ENCODE data around the gene MLLT3. TPM values are rescaled to one million over a fixed set of nuclear protein-coding genes. Genes with fewer than 3 reads are reported as not detected.

Gene MLLT3
- total and polyA plus RNA-seq, 2 donors (not counting 1 experiment from before 2014, with no cell fraction given) = 37.3 to 43.8 TPM

DNA sequence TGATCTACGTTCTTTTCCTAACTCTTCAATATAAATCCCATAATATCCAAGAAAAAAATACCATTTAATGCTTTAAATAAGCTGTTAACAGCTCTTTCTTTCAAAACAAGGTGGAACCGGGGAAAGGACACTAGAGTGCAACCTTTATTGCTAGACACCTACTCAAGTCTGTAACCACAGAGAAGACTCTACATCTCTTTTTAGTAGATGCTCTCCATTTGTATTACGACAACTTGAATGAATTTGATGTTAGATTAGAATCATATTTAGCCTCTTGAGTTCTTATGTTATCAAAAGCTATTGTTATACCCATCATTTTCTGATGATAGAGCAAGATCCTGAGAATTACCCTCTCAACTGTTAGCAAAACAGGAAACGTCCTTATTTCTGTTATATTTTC, 246.3 kb downstream of the MLLT3 start:
- Histone ChIP-seq H3K27ac (ENCODE audit: insufficient read depth, low read length) (no peak overlapping the region), H3K4me1 (ENCODE audit: control insufficient read depth, extremely low read depth, insufficient read depth, low read length) (no peaks in the 10 kb centered on the region), H3K79me2 (ENCODE audit: control insufficient read depth, insufficient read depth, low read length) (no peaks in the 10 kb centered on the region), H4K20me1 (ENCODE audit: control insufficient read depth, extremely low read depth, insufficient read depth, low read length) (no peaks in the 10 kb centered on the region), H3K4me3 (replicated peaks in 1 of 4; ENCODE audit: control extremely low read depth in 1 of 4, insufficient read depth in 1 of 4, low read depth in 3 of 4, low read length in 4 of 4) (no peak overlapping the region), H2AFZ (ENCODE audit: low read length) (no peak overlapping the region), H3K9me3 (ENCODE audit: control insufficient read depth, insufficient read depth, low read depth, low read length) (no peaks in the 10 kb centered on the region), H3K36me3 (ENCODE audit: control insufficient read depth, insufficient read depth, low read length) (no peaks in the 10 kb centered on the region), H3K4me2 (ENCODE audit: extremely low read depth, insufficient read depth, low read length) (no peak overlapping the region), H3K9ac (ENCODE audit: insufficient read depth, low read length) (no peak overlapping the region), H3K27me3 (ENCODE audit: control insufficient read depth, insufficient read depth, low read length) (no peaks in the 10 kb centered on the region)
- TF ChIP-seq CTCF (conservative IDR thresholded peaks at IDR 0.05 in 1 of 2, IDR thresholded peaks at IDR 0.05 in 1 of 2; ENCODE audit: low read depth in 1 of 2, low read length in 2 of 2) = no peak
- TF ChIP-seq EZH2 (IDR thresholded peaks at IDR 0.05; ENCODE audit: low read length, missing control alignments) = no peak
- DNase-seq (ENCODE audit: low read depth in 2 of 2) = no peak

- Histone ChIP-seq H3K36me3 (ENCODE audit: control insufficient read depth, insufficient read depth, low read length) (no peaks in the 10 kb centered on the region), H3K27ac (ENCODE audit: insufficient read depth, low read length) (no peak overlapping the region), H3K9ac (ENCODE audit: insufficient read depth, low read length) (no peak overlapping the region), H3K4me1 (ENCODE audit: control insufficient read depth, extremely low read depth, insufficient read depth, low read length) (no peaks in the 10 kb centered on the region), H3K4me2 (ENCODE audit: extremely low read depth, insufficient read depth, low read length) (no peak overlapping the region), H3K79me2 (ENCODE audit: control insufficient read depth, insufficient read depth, low read length) (no peaks in the 10 kb centered on the region), H3K4me3 (replicated peaks in 1 of 4; ENCODE audit: control extremely low read depth in 1 of 4, insufficient read depth in 1 of 4, low read depth in 3 of 4, low read length in 4 of 4) (no peak overlapping the region), H4K20me1 (ENCODE audit: control insufficient read depth, extremely low read depth, insufficient read depth, low read length) (no peaks in the 10 kb centered on the region), H2AFZ (ENCODE audit: low read length) (no peak overlapping the region), H3K9me3 (ENCODE audit: control insufficient read depth, insufficient read depth, low read depth, low read length) (no peaks in the 10 kb centered on the region), H3K27me3 (ENCODE audit: control insufficient read depth, insufficient read depth, low read length) (no peaks in the 10 kb centered on the region)
- no peak for TF ChIP-seq EZH2 (IDR thresholded peaks at IDR 0.05; ENCODE audit: low read length, missing control alignments)
- no peak for TF ChIP-seq CTCF (conservative IDR thresholded peaks at IDR 0.05 in 1 of 2, IDR thresholded peaks at IDR 0.05 in 1 of 2; ENCODE audit: low read depth in 1 of 2, low read length in 2 of 2)
- no peak for DNase-seq (ENCODE audit: low read depth in 2 of 2)
Measured at GRCh38 chr9:20373263-20373662, 249.0 kb downstream of the MLLT3 start.

DNA sequence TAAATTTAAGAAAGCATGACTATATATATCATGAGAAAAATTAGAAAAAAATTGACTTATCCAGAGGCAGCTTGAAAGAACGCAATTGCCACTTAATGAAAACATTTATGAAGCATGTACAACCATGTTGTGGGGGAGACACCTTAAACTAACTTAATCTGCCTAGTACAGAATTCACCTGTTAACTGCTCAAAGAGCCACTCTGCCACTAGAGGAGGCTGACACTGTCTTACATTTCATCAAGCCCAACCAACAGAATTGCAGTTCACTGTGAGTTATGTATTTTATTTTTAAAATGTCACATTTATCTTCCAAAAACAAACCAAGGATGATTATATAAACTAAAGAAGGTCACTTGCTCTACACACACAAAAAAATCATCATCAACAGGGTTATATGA, 252.9 kb downstream of the MLLT3 start:
- no peaks in the 10 kb centered on the region for H4K20me1 ChIP-seq (ENCODE audit: control insufficient read depth, extremely low read depth, insufficient read depth, low read length)
- no peaks in the 10 kb centered on the region for H3K27me3 ChIP-seq (ENCODE audit: control insufficient read depth, insufficient read depth, low read length)
- no peak overlapping the region for H3K4me2 ChIP-seq (ENCODE audit: extremely low read depth, insufficient read depth, low read length)
- no peak for DNase-seq (ENCODE audit: low read depth in 2 of 2)
- no peaks in the 10 kb centered on the region for H3K79me2 ChIP-seq (ENCODE audit: control insufficient read depth, insufficient read depth, low read length)
- no peaks in the 10 kb centered on the region for H3K36me3 ChIP-seq (ENCODE audit: control insufficient read depth, insufficient read depth, low read length)
- H3K4me1 ChIP-seq (ENCODE audit: control insufficient read depth, extremely low read depth, insufficient read depth, low read length) = no peaks in the 10 kb centered on the region
- TF ChIP-seq EZH2 (IDR thresholded peaks at IDR 0.05; ENCODE audit: low read length, missing control alignments) = no peak
- TF ChIP-seq CTCF (conservative IDR thresholded peaks at IDR 0.05 in 1 of 2, IDR thresholded peaks at IDR 0.05 in 1 of 2; ENCODE audit: low read depth in 1 of 2, low read length in 2 of 2) = no peak
- no peaks in the 10 kb centered on the region for H3K9me3 ChIP-seq (ENCODE audit: control insufficient read depth, insufficient read depth, low read depth, low read length)
- H3K4me3 ChIP-seq (replicated peaks in 1 of 4; ENCODE audit: control extremely low read depth in 1 of 4, insufficient read depth in 1 of 4, low read depth in 3 of 4, low read length in 4 of 4) = no peak overlapping the region
- no peak overlapping the region for H3K27ac ChIP-seq (ENCODE audit: insufficient read depth, low read length)
- H2AFZ ChIP-seq (ENCODE audit: low read length) = no peak overlapping the region
- H3K9ac ChIP-seq (ENCODE audit: insufficient read depth, low read length) = no peak overlapping the region
